8988T (cell line): ENCODE data around the gene PLK2.

ENCODE experiments used
- DNase-seq: peaks from one replicate; pipeline ENCODE4 v3.0.0; 2011

Gene PLK2

DNA sequence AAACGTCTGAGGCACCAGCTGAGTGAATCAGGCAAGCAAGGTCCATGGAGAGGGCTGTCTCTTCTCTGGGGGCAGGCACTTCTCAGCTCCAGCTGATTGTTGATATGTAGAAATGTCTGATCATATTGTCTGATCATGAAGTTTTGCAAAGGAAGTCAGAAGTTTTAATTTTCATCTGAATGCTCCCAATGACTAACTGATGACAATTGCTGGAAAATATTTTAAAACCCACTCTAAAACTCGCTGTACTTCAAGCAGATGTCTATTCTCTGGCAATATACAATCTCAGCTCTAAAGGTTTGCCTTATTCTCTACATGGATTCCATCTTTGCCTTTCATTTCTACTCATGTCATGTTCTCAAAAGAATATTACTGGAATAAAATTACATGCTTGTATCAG, 12.7 kb downstream of the PLK2 start:
- DNase-seq, result no peak

DNA sequence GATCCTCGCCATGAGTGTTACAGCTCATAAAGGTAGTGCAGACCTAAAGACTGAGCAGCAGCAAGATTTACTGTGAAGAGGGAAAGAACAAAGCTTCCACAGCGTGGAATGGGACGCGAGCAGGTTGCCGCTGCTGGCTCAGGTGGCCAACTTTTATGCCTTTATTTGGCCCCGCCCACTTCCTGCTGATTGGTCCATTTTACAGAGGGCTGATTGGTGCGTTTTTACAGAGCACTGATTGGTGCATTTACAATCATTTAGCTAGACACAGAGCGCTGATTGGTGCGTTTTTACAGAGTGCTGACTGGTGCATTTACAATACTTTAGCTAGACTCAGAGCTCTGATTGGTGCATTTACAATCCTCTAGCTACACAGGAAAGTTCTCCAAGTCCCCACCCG, 13.9 kb downstream of the PLK2 start:
- no peak for DNase-seq

DNA sequence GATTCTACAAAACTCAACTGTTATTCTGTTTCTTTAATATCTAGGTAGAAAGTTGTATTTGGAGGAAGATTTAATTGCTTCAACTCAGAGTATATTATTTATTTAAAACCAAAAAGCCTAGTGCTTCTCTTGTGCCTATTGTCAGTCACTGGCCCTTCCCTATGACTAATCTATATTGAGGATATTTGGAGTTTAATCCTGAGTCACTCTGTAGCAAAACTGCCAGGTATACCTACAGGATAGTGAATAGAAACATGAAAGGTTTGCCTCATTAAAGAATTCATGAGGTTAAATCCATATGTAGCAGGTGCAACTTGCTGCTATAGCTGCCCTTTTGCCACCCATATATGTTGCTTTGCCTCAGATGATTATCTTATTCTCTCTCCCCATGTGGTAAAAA, 15.1 kb downstream of the PLK2 start:
- DNase-seq, result no peak

DNA sequence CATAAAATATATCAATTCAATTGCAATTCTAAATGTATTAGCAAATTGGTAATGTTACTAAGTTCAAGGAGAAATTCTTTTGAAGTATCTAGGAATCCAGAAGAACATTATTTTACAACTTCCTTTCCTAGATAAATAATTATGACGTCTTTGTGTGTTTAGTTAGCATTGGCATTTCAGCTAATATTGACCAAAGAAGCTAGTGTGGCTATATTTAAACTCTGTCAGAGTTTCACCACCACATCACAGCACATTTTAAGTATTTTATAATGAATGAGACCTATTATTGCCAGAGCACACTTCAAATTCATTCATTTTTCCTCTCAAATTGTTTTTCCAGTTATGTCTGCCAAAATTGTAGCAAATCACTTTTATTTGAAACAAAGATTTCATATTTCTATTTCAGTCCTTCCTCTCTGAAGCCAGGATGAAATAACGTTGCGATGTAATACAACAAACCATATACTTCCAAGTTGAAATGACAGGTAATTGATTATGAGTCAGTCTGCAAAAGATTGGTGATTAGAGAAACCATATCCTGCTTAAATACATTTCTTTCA, 18.9 kb downstream of the PLK2 start:
- DNase-seq, result no peak

DNA sequence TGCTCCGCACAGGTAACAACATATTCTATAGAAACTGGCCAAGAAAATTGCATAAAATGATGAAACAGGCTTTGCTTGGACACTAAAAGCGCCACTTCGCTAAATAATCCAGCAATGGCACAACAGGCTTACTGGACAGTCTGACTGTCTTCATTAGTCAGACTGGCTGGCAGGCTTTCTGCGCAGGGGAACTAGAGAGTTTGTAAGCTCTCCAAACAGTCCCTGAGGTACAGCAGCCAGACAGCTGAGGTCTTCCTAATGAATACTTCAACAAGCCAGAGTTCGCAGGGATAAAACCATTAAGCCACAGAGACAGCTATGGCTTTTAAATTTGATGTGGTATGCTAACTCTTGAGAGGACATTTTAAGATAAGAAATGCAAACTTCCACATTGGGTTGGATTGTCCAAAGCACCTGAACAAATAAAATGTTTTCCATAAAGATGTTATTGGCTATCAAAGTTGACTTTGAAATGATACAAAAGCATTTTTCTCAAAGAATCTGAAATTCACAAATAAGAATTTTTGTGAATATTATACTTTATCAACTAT, 20.7 kb downstream of the PLK2 start:
- no peak for DNase-seq

DNA sequence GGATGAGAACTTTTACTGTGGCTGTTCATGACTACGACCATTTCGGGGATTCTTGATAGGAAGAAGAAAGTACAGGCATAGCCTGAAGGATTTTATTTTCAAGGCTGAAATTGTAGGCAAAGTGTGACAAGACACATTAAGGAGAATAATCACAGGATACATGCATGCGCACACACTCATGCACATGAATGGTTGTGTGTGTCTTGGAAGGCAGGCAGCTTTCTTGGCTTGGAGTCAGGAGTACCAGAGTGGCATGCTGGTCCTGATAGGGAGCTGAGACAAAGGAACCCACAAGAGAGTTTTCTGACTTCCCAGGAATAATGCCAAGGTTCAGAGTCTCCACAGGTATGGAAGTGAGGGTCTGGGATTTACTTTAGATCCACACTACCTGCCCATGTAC, 22.2 kb downstream of the PLK2 start:
- no peak for DNase-seq

DNA sequence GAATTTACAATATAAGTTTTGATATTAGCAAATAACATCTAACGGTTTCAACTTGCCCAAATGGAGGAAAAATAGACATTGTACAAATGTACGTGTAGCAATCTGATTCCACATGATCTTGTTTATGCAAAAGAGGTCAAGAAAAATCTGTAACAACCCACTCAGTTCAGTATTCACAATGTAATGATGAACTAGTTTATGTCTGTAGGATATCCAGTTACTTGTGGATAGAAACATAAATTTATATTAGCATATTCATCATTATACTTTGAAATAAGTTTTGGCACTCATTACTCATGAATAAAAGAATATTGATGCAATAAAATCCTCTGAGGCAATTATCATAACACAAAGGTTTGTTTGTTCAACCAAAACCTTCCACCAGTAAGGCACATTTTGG, 28.1 kb downstream of the PLK2 start:
- no peak for DNase-seq

DNA sequence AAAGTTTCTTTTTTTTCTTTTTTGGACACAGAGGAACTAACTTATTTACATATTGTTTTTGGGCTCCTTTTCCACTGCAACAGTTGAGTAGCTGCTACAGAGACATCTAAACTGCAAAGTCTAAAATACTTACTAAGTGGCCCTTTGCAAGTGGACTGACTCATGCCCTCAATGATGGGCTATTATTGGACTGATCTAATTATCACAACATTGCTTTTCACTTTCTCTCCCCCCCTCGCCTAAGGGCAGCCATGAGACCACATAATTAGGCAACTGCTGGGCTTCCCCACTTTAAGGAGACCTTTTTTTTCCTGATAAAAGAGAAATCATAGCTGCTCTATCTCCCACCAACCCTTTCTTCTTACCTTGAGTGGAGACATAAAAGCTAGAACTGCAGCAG, 47.0 kb downstream of the PLK2 start:
- no peak for DNase-seq

DNA sequence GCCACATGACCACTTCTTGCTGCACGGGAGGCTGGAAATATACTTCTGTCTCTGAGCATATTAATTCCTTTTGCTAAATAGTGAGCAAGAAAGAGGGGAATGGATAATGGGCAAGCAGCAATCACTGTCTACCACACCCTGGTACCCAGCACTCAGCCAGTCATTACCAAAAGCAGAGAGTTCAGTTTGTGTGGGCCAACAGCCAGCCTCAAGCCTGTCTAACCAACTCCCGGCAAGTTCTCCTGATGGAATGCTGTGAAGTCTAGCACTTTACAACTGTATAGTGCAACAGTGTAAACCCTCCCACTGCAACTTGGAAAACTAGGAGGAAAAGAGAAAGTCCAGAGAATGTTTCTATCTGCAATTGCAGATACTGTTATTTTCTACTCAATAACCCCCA, 47.8 kb downstream of the PLK2 start:
- no peak for DNase-seq

DNA sequence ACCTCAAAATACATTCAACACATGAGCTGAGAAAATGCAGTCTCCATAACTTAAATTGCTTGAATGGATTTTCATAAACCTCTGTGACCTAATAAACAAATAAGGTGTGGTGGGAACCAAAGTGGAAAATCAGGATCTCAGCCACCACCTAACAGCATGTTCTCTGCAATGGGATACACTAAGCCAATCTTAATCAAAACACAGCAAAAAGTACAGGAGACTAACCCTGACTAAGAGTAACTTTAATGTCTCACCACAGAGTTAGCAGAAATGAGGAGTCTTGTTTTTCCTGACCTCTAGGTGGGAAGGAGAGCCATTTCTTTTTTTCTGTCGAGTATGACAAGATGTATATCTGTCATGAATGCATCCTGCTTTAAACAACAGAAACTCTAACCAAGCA, 48.5 kb downstream of the PLK2 start:
- no peak for DNase-seq

DNA sequence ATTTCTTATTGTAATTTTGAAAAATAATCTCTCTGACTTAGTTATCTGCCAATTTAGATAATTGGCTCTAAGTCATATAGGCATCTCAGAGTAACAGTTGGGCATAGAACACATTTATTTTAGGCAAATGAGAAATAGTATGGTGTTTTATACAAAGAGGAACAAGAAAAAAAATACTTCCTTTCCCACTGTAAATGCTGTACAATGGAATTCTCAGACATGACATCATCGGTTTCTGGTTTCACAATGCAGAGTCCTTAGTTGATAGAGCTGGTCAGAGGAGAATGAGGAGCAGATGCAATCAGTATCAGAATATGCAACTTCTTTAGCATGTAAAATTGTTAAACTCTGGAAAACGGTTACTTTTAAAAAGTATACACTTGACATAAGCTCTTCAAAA, 49.4 kb downstream of the PLK2 start:
- no peak for DNase-seq

DNA sequence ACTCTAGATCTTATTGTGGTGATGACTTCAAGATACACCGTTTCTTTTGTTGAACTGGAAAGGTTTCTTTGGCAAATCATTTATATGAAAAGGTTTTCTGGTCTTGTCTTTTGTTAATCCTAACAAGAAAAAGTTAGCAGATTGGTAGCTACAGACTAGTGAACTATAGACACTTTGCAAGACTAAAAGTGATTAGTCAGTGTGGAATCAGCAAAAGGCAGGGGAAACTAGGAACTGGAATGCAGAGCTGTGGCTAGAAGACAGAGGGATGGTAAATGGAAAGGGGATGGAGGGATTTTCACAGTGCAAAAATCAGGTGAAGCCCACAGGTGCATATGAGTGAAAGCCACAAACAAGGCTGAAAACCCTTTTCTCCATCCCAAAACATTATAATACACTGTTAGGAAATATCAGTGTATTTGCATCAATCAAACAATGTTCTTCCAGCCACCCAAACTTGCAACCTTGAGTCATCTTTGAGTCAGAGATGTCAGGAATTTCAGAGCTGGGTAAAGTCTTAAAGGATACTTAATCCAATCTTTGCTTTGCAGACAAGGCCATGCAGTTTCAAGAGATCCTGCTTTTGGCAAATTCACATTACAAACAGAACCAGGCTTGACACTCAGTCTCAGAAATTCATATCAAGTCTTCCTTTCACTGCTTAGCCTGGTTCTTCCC, 52.7 kb downstream of the PLK2 start:
- no peak for DNase-seq

DNA sequence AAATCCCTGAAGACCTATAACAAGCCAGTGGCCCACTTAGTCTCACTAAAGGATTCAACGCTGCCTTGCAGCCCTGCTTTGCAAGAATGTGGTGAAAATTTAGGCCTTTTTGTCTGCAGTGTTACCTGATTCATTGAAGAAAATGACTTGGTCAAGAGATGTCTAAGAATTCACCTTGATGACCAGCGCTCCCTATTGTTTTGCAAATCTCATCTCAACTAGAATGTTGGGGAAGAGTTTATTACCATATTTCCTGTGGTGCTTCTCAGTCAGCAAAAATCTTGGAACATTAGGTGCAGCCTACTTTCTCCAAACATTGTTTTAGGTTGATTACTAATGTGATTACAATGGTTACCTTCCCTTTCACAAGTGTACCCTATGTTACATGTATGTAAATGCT, 53.5 kb downstream of the PLK2 start:
- no peak for DNase-seq

DNA sequence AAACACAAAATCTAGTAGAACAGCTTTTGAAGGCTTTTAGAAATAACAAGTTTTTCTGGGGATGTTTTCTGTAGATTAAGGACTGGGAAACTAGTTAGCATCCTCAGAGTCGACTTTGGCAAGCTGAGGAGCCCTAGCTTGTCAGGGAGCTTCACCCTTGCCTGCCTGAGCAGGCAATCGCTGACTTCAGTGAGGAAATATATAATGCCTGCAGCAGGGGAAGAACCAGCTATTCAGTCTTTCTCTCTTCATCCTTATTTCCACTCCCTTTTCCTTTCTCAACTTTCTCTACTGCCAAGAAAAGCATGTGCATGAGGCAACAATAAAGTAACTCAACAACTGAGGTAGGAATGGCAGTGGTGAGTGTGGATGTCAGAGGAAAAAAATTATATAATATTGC, 54.7 kb downstream of the PLK2 start:
- no peak for DNase-seq

DNA sequence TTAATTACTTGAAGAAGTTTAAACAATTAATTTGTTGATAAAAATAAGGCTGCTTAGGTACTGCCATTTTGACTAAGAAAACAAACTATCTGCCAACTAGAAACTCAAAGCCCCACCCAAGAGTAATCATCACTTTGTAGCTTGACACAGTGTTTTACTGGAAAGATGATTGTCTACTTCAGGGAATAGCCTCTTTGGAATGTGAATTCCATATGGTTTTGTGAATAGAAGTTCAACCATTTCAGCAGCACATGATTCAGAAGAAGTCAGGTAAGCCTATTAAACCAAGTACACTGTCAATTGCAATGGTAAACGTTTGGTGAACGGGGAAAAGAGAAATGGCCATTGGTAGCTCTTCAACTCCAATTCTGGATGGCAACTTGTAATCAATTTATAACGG, 55.2 kb downstream of the PLK2 start:
- no peak for DNase-seq
